Hematopoietic multipotent progenitor cell treated with erythropoietin and hydrocortisone succinate and interleukin-3 and kit ligand, for 17 days (in vitro differentiated cells): ENCODE results near the gene CCNI.

Source experiments
- DNase-seq: peaks from one replicate; pipeline ENCODE4 v3.0.0-alpha.2; 2015; ENCODE audit warnings: low spot score

CCNI gene

GRCh38 chr4:77002321-77003107 is 73.3 kb downstream of the CCNI start:
- no peak for DNase-seq

- DNase-seq, result no peak
Observed at GRCh38 chr4:77001907-77002306, 73.9 kb downstream of the CCNI start.

- DNase-seq, result no peak
Observed at GRCh38 chr4:76998251-76998901, 77.4 kb downstream of the CCNI start.

- DNase-seq, result no peak
Observed at GRCh38 chr4:76997532-76997931, 78.3 kb downstream of the CCNI start.
